Hematopoietic multipotent progenitor cell treated with erythropoietin and hydrocortisone succinate and interleukin-3 and kit ligand, for 8 days (in vitro differentiated cells): ENCODE data around the gene GDPD3.

Experiments
- DNase-seq: peaks from one replicate; pipeline ENCODE4 v3.0.0-alpha.2; 2015

Gene GDPD3

GRCh38 chr16:30094541-30095165, 18.7 kb downstream of the GDPD3 start:
- DNase-seq: peak; percentile 34

GRCh38 chr16:30092373-30093010, 20.8 kb downstream of the GDPD3 start:
- DNase-seq: peak; percentile 89

GRCh38 chr16:30091474-30092372, 21.6 kb downstream of the GDPD3 start, which contains the start of gene TBX6:
TSS of gene TBX6 (minus strand) at chr16:30091924. CDS start at chr16:30091193, 731 bp downstream.
- DNase-seq: peak; percentile 92

- no peak for DNase-seq
Measured at GRCh38 chr16:30090610-30091331, 22.6 kb downstream of the GDPD3 start.

- no peak for DNase-seq
Measured at GRCh38 chr16:30088832-30089624, 24.3 kb downstream of the GDPD3 start.

- no peak for DNase-seq
Measured at GRCh38 chr16:30088237-30088831, 25.0 kb downstream of the GDPD3 start.

GRCh38 chr16:30087181-30087898, 26.0 kb downstream of the GDPD3 start:
- no peak for DNase-seq

GRCh38 chr16:30086291-30087140, 26.8 kb downstream of the GDPD3 start:
- no peak for DNase-seq

GRCh38 chr16:30085820-30086219, 27.5 kb downstream of the GDPD3 start:
- DNase-seq: no peak

GRCh38 chr16:30085247-30085646, 28.1 kb downstream of the GDPD3 start:
- DNase-seq: no peak

GRCh38 chr16:30084816-30085159, 28.5 kb downstream of the GDPD3 start:
- no peak for DNase-seq

- DNase-seq: no peak
Measured at GRCh38 chr16:30084096-30084815, 29.1 kb downstream of the GDPD3 start.

GRCh38 chr16:30083216-30084055, 29.9 kb downstream of the GDPD3 start:
- DNase-seq: no peak

- no peak for DNase-seq
Measured at GRCh38 chr16:30082545-30083090, 30.7 kb downstream of the GDPD3 start.

- no peak for DNase-seq
Measured at GRCh38 chr16:30079480-30079879, 33.9 kb downstream of the GDPD3 start.

- DNase-seq: no peak
Measured at GRCh38 chr16:30078744-30079143, 34.6 kb downstream of the GDPD3 start.

- DNase-seq: no peak
Measured at GRCh38 chr16:30077656-30078055, 35.7 kb downstream of the GDPD3 start.

- DNase-seq: no peak
Measured at GRCh38 chr16:30076276-30076791, 37.0 kb downstream of the GDPD3 start.
